ENCODE measurements around the gene STK36. TPM values are rescaled to one million over a fixed set of nuclear protein-coding genes. Genes with fewer than 3 reads are reported as not detected.

The STK36 gene
- total RNA-seq, 6 experiments from 2014 or later, result 9.2 to 14.0 (median 12.7) TPM

- Histone ChIP-seq H3K9me3 (no peaks in the 10 kb centered on the region), H3K4me3 (no peak overlapping the region), H3K27me3 (no peaks in the 10 kb centered on the region), H3K36me3 (no peaks in the 10 kb centered on the region), H3K27ac (no peak overlapping the region), H3K4me1 (peaks cover 0 to 8% (median 0%) of the 10 kb centered on the region in 4 donors)
- intact Hi-C loops (cut with DNase I), result no loop called here
- WGBS (ENCODE audit: insufficient coverage, low coverage, low lambda C conversion rate, missing lambda C conversion rate), result 89% methylated on average over 4 of the region's 4 CpGs
- DNase-seq (no peak), ATAC-seq (no peak)
- TF ChIP-seq, protein P1, sequence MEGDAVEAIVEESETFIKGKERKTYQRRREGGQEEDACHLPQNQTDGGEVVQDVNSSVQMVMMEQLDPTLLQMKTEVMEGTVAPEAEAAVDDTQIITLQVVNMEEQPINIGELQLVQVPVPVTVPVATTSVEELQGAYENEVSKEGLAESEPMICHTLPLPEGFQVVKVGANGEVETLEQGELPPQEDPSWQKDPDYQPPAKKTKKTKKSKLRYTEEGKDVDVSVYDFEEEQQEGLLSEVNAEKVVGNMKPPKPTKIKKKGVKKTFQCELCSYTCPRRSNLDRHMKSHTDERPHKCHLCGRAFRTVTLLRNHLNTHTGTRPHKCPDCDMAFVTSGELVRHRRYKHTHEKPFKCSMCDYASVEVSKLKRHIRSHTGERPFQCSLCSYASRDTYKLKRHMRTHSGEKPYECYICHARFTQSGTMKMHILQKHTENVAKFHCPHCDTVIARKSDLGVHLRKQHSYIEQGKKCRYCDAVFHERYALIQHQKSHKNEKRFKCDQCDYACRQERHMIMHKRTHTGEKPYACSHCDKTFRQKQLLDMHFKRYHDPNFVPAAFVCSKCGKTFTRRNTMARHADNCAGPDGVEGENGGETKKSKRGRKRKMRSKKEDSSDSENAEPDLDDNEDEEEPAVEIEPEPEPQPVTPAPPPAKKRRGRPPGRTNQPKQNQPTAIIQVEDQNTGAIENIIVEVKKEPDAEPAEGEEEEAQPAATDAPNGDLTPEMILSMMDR (IDR thresholded peaks at IDR 0.05), result no peak
These were observed 36.2 kb downstream of the STK36 start for GRCh38 chr2:218708086-218708485.

DNA sequence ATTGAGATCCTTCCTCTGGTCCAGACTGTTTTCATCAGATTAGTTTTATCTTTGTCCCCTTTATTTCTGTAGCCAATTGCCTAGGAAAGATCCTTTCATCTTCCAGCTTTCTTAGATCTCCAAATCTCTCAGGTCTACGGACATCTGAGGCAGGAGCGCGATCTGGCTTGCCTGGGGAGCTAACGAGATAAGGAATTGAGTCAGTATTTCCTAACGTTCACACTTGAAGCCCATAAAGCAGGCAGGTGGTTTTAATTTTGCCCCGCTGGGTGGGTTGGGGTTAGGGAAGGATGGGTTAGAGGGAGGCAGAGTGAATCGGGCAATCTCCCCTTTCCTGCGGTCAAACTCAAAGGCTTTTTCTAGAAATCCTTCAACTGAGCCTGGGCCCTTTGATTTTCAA lies 38.0 kb downstream of the STK36 start:
- no peak for ATAC-seq
- intact Hi-C loops (cut with DNase I), result loop anchor here in 1 of 2 donors (10.0 kb wide), 1 partner anchor 125 kb away; the partner anchor contains the start of gene PRKAG3
- no peaks in the 10 kb centered on the region for H3K36me3 ChIP-seq
- no peaks in the 10 kb centered on the region for H3K27me3 ChIP-seq
- H3K4me1 ChIP-seq, result peaks cover 0 to 8% (median 0%) of the 10 kb centered on the region in 4 donors
- no peaks in the 10 kb centered on the region for H3K9me3 ChIP-seq
- TF ChIP-seq, protein P1 (IDR thresholded peaks at IDR 0.05), result no peak
- TF ChIP-seq POLR2A (IDR thresholded peaks at IDR 0.05), result no peak
- WGBS (ENCODE audit: insufficient coverage, low coverage, low lambda C conversion rate, missing lambda C conversion rate), result 69% methylated on average over 8 of the region's 8 CpGs
- DNase-seq, result no peak
- no peak overlapping the region for H3K27ac ChIP-seq
- H3K4me3 ChIP-seq, result no peak overlapping the region

- no peak for DNase-seq
- Histone ChIP-seq H3K27ac (no peak overlapping the region), H3K4me1 (peaks cover 0 to 8% (median 0%) of the 10 kb centered on the region in 4 donors), H3K36me3 (no peaks in the 10 kb centered on the region), H3K27me3 (no peaks in the 10 kb centered on the region), H3K4me3 (peak overlapping the region; percentile 82 to 91 (median 89)), H3K9me3 (no peaks in the 10 kb centered on the region)
- ATAC-seq, result no peak
- 53% methylated on average over 14 of the region's 14 CpGs for WGBS (ENCODE audit: insufficient coverage, low coverage, low lambda C conversion rate, missing lambda C conversion rate)
- intact Hi-C loops (cut with DNase I), result loop anchor here in 1 of 2 donors (10.0 kb wide), 1 partner anchor 124 kb away; the partner anchor contains the start of gene PRKAG3
- no peak for TF ChIP-seq POLR2A (IDR thresholded peaks at IDR 0.05)
- TF ChIP-seq, protein P1 (IDR thresholded peaks at IDR 0.05), result no peak
These were observed 38.4 kb downstream of the STK36 start for GRCh38 chr2:218710334-218710686.

DNA sequence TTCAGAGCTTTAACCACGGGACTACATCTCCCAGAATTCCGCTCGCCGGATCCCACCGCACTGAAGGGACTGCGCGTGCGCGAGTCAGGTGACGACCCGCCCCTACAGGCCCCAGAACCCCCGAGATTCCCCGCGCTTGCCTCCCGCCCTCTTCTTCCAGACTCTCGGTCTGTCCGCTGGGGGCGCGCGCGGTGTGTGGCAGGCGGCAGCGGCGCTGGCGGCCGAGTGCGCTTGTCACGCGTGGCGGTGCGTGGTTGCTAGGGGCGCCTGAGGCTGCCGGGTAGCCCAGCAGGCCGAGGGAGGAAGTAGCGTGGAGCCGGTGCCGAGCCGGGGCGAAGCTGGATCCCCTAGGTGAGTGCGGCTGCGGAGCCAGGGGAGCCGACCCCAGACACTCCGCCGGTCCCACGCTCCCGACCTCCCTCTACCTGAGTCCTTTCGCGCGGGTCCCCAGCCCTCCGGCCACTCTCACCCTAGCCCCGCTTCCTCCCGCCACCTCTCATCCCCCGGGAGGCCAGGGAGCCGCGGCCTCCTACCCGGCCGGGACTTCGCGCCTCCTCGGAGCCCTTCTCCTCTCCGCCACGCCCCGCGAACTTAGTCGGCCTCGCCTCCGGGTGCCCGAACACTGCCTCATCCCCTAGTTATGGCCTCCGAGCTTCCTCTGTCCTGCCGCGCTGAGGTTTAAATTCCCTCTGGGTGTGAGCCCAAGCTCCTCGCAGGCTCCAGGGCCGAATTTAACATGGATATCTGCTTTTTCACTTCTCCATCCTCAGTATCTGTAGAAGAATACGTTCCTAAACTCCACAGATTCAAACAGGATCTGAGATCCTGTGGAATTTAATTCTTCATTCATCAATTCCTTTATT lies 39.0 kb downstream of the STK36 start, which contains the start of gene TTLL4:
TSS of gene TTLL4 (plus strand) at position 149 of the 863 bp plus-strand sequence. CDS start 26,842 bp downstream, outside the sequence.
- peak within 1 kb of the TSS; percentile 73 to 92 (median 86) for H3K27ac ChIP-seq
- H3K9me3 ChIP-seq, result no peaks in the 10 kb centered on the region
- peak within 1 kb of the TSS; percentile 82 to 91 (median 89) for H3K4me3 ChIP-seq
- intact Hi-C loops (cut with DNase I), result loop anchor here in 1 of 2 donors (10.0 kb wide), 1 partner anchor 124 kb away; the partner anchor contains the start of gene PRKAG3
- H3K27me3 ChIP-seq, result no peaks in the 10 kb centered on the region
- DNase-seq (peak; percentile 99), ATAC-seq (peak; percentile 98 to 99 (median 99))
- H3K36me3 ChIP-seq, result peaks cover 0 to 2% (median 0%) of the 10 kb centered on the region in 4 donors
- peak; percentile 70 for TF ChIP-seq POLR2A (IDR thresholded peaks at IDR 0.05)
- TF ChIP-seq, protein P1 (IDR thresholded peaks at IDR 0.05), result peak; percentile 89 to 94 (median 90)
- H3K4me1 ChIP-seq, result peaks cover 0 to 8% (median 0%) of the 10 kb centered on the region in 4 donors
- WGBS (ENCODE audit: insufficient coverage, low coverage, low lambda C conversion rate, missing lambda C conversion rate), result 0% methylated on average over 27 of the region's 74 CpGs
